Calu3 (cell line): ENCODE results near the gene GLYATL3. TPM values are rescaled to one million over a fixed set of nuclear protein-coding genes. Genes with fewer than 3 reads are reported as not detected.

ENCODE experiments used
- Bru-seq: library from RNA; stranded (reverse); fragments of 400-500 nt; gene quantifications from one replicate; lab custom pipeline; 2021; lab: Mats Ljungman, UMichigan
- BruChase-seq, 2 experiments: library from RNA; stranded (reverse); fragments of 400-500 nt; gene quantifications; one replicate each; lab custom pipeline; 2021; lab: Mats Ljungman, UMichigan
- BruUV-seq: library from RNA; stranded (reverse); fragments of 400-500 nt; replicated peaks from 2 replicates; lab custom pipeline; 2021; lab: Mats Ljungman, UMichigan
- CTCF ChIA-PET: fragments of 300-600 bp; sonication (Branson Sonifier 250); formaldehyde crosslinking; loops from one replicate; lab custom pipeline; 2022; ENCODE audit warnings: antibody characterized with exemption; lab: Charles Lee
- DNase-seq: peaks from one replicate; pipeline ENCODE4 v3.0.0; 2022
- H3K27ac Mint-ChIP-seq: one replicate; pipeline ENCODE4 v1.8.0; 2022; ENCODE audit warnings: mixed read lengths; ENCODE audit not compliant: unreplicated experiment
- H3K27me3 Mint-ChIP-seq: one replicate; pipeline ENCODE4 v1.8.0; 2022; ENCODE audit warnings: mixed read lengths; ENCODE audit not compliant: unreplicated experiment
- H3K36me3 Mint-ChIP-seq: one replicate; pipeline ENCODE4 v1.8.0; 2022; ENCODE audit warnings: mild to moderate bottlenecking, moderate library complexity, mixed read lengths; ENCODE audit not compliant: insufficient read depth, unreplicated experiment
- H3K4me1 Mint-ChIP-seq: one replicate; pipeline ENCODE4 v1.8.0; 2022; ENCODE audit warnings: mild to moderate bottlenecking, low read depth, mixed read lengths; ENCODE audit not compliant: unreplicated experiment
- H3K4me3 Mint-ChIP-seq: one replicate; pipeline ENCODE4 v1.8.0; 2022; ENCODE audit warnings: mild to moderate bottlenecking, low read depth, moderate library complexity, mixed read lengths; ENCODE audit not compliant: unreplicated experiment
- H3K9me3 Mint-ChIP-seq: one replicate; pipeline ENCODE4 v1.8.0; 2022; ENCODE audit warnings: low read depth, mixed read lengths; ENCODE audit not compliant: unreplicated experiment
- CTCF ChIP-seq: fragments of 200-600 bp; IDR thresholded peaks from one replicate; pipeline ENCODE4 v1.8.0; 2022; ENCODE audit warnings: antibody characterized with exemption; ENCODE audit not compliant: unreplicated experiment
- intact Hi-C: fragments of 100-400 bp; cut with micrococcal nuclease; formaldehyde crosslinking; loops from one replicate; pipeline ENCODE4 v1.10.0; 2022; ENCODE audit not compliant: unreplicated experiment
- long read RNA-seq: library from polyadenylated mRNA; stranded (forward); transcript quantifications from one replicate; pipeline ENCODE4 v2.0.0, GENCODE V29; 2022
- total RNA-seq: library from RNA; stranded (reverse); gene quantifications from 2 replicates; pipeline ENCODE4 v1.2.3, GENCODE V29; 2022

The GLYATL3 gene
- total RNA-seq: not detected in 2 replicates
- Bru-seq, nascent RNA: percentile 27 among the genes with signal in this experiment
- percentile 18 among the genes with signal in this experiment for BruChase-seq, experiment 1, labeled RNA remaining after a 6-hour chase
- BruChase-seq, experiment 2, labeled RNA remaining after a 2-hour chase: percentile 20 among the genes with signal in this experiment
- long read RNA-seq: 0 reads

- CTCF ChIA-PET: no interaction called here
- peaks cover 4% of the 10 kb centered on the region for H3K36me3 Mint-ChIP-seq
- BruUV-seq: no TSS peak
- intact Hi-C loops: no loop called here
- H3K4me1 Mint-ChIP-seq: no peaks in the 10 kb centered on the region
- no peak within 1 kb of the TSS for H3K4me3 Mint-ChIP-seq
- no peaks in the 10 kb centered on the region for H3K27me3 Mint-ChIP-seq
- no peak for DNase-seq
- H3K9me3 Mint-ChIP-seq: no peaks in the 10 kb centered on the region
- no peak for TF ChIP-seq CTCF
- H3K27ac Mint-ChIP-seq: no peak within 1 kb of the TSS
These were observed at the start of gene GLYATL3 for GRCh38 chr6:49499623-49500022. TSS of gene GLYATL3 (plus strand) at chr6:49499923. CDS start at chr6:49511991, 12,068 bp downstream.

- Mint-ChIP-seq H3K27ac (no peak overlapping the region), H3K36me3 (peaks cover 6% of the 10 kb centered on the region), H3K27me3 (no peaks in the 10 kb centered on the region), H3K4me3 (no peak overlapping the region), H3K4me1 (no peaks in the 10 kb centered on the region), H3K9me3 (no peaks in the 10 kb centered on the region)
- BruUV-seq: no TSS peak
- CTCF ChIA-PET: interaction anchor here (0.8 to 0.9 kb wide), 2 partner anchors 79 to 97 kb away, joined by 3 to 4 read pairs; partner anchors contain the start of gene C6orf141
- peak; percentile 29 for TF ChIP-seq CTCF
- intact Hi-C loops: loop anchor here (1.0 to 5.0 kb wide), 2 partner anchors 79 to 394 kb away; no protein-coding TSS in a partner anchor
- DNase-seq: no peak
These were observed 46.5 kb upstream of the GLYATL3 start for GRCh38 chr6:49453221-49453620.

GRCh38 chr6:49454787-49455709, 44.7 kb upstream of the GLYATL3 start:
- H3K27me3 Mint-ChIP-seq: no peaks in the 10 kb centered on the region
- no peak for TF ChIP-seq CTCF
- H3K4me3 Mint-ChIP-seq: no peak overlapping the region
- CTCF ChIA-PET: no interaction called here
- H3K4me1 Mint-ChIP-seq: no peaks in the 10 kb centered on the region
- intact Hi-C loops: loop anchor here (5.0 kb wide), 1 partner anchor 392 kb away; no protein-coding TSS in a partner anchor
- no TSS peak for BruUV-seq
- H3K9me3 Mint-ChIP-seq: no peaks in the 10 kb centered on the region
- DNase-seq: no peak
- no peak overlapping the region for H3K27ac Mint-ChIP-seq
- H3K36me3 Mint-ChIP-seq: peaks cover 4% of the 10 kb centered on the region

- TF ChIP-seq CTCF: no peak
- no peaks in the 10 kb centered on the region for H3K9me3 Mint-ChIP-seq
- no peak overlapping the region for H3K27ac Mint-ChIP-seq
- peaks cover 10% of the 10 kb centered on the region for H3K36me3 Mint-ChIP-seq
- peaks cover 8% of the 10 kb centered on the region for H3K4me1 Mint-ChIP-seq
- DNase-seq: no peak
- CTCF ChIA-PET: no interaction called here
- H3K27me3 Mint-ChIP-seq: no peaks in the 10 kb centered on the region
- no peak overlapping the region for H3K4me3 Mint-ChIP-seq
- BruUV-seq: no TSS peak
- intact Hi-C loops: no loop called here
These were observed 42.0 kb upstream of the GLYATL3 start for GRCh38 chr6:49457771-49458170.
